ENCODE results near the gene ASMTL.
A peak's percentile ranks its signal among the peaks of the same experiment; 100 is the strongest.

Gene ASMTL

DNA sequence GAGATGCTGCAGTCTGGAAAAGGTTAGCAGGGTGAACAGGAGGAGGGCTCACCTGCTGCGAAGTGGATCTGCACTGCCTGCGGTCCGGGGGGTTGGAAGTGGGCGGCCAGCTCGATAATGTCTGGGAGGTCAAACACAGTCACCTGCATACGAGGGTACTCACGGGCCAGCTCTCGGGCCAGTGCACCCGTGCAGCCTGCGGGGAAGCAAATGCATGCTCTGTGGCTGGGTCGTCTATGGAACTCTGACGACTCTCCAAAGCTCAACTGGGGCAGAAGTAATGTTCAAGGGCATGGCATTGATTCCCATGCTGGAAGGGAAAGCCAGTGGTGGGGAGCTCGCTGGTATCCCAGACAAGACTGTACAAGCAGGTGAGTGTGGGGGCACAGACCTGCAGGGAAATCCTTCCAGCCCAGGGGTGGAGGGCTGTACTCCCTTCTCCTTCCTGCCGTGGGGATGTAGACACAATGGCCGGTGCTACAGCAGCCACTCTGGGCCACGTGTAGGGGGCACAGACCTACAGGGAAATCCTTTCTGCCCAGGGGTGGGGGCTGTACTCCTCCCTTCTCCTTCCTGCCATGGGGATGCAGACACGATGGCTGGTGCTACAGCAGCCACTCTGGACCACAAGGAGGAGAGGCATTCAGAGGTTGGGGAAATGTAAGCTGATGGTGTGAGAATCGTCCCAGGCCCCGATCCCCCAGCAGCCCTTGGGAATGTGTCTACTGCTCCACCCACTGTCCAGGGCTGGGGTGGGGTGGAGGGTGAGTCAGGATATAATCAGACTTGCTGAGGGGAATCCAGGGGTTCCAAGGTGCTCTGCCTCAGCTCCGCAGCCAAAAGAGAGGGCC lies 34.6 kb downstream of the ASMTL start:
- TF ChIP-seq GABPA (IDR thresholded peaks at IDR 0.05; ENCODE audit: low read depth) (no peak), SPI1 (IDR thresholded peaks at IDR 0.05; ENCODE audit: borderline replicate concordance, low read depth) (no peak), POLR2AphosphoS5 (IDR thresholded peaks at IDR 0.05; ENCODE audit: low read depth) (no peak; the same call in 1 of the 2 replicates)
- TF ChIP-seq, protein P1, sequence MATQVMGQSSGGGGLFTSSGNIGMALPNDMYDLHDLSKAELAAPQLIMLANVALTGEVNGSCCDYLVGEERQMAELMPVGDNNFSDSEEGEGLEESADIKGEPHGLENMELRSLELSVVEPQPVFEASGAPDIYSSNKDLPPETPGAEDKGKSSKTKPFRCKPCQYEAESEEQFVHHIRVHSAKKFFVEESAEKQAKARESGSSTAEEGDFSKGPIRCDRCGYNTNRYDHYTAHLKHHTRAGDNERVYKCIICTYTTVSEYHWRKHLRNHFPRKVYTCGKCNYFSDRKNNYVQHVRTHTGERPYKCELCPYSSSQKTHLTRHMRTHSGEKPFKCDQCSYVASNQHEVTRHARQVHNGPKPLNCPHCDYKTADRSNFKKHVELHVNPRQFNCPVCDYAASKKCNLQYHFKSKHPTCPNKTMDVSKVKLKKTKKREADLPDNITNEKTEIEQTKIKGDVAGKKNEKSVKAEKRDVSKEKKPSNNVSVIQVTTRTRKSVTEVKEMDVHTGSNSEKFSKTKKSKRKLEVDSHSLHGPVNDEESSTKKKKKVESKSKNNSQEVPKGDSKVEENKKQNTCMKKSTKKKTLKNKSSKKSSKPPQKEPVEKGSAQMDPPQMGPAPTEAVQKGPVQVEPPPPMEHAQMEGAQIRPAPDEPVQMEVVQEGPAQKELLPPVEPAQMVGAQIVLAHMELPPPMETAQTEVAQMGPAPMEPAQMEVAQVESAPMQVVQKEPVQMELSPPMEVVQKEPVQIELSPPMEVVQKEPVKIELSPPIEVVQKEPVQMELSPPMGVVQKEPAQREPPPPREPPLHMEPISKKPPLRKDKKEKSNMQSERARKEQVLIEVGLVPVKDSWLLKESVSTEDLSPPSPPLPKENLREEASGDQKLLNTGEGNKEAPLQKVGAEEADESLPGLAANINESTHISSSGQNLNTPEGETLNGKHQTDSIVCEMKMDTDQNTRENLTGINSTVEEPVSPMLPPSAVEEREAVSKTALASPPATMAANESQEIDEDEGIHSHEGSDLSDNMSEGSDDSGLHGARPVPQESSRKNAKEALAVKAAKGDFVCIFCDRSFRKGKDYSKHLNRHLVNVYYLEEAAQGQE (IDR thresholded peaks at IDR 0.05; ENCODE audit: insufficient replicate concordance, low read depth): no peak
- TF ChIP-seq, protein P2, sequence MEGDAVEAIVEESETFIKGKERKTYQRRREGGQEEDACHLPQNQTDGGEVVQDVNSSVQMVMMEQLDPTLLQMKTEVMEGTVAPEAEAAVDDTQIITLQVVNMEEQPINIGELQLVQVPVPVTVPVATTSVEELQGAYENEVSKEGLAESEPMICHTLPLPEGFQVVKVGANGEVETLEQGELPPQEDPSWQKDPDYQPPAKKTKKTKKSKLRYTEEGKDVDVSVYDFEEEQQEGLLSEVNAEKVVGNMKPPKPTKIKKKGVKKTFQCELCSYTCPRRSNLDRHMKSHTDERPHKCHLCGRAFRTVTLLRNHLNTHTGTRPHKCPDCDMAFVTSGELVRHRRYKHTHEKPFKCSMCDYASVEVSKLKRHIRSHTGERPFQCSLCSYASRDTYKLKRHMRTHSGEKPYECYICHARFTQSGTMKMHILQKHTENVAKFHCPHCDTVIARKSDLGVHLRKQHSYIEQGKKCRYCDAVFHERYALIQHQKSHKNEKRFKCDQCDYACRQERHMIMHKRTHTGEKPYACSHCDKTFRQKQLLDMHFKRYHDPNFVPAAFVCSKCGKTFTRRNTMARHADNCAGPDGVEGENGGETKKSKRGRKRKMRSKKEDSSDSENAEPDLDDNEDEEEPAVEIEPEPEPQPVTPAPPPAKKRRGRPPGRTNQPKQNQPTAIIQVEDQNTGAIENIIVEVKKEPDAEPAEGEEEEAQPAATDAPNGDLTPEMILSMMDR (IDR thresholded peaks at IDR 0.05; ENCODE audit: insufficient read depth, low read length): no peak
- DNase-seq (ENCODE audit: low read depth in 1 of 2, low spot score in 1 of 2): no peak
- Histone ChIP-seq H3K27ac (replicated peaks) (no peak overlapping the region), H3K4me3 (replicated peaks; ENCODE audit: insufficient read depth, low read length) (no peak overlapping the region), H3K27me3 (ENCODE audit: insufficient read depth, poor library complexity, severe bottlenecking) (no peaks in the 10 kb centered on the region)

- Histone ChIP-seq H3K27ac (replicated peaks) (no peak overlapping the region), H3K27me3 (ENCODE audit: insufficient read depth, poor library complexity, severe bottlenecking) (no peaks in the 10 kb centered on the region), H3K4me3 (replicated peaks; ENCODE audit: insufficient read depth, low read length) (no peak overlapping the region)
- DNase-seq (ENCODE audit: low read depth in 1 of 2, low spot score in 1 of 2): no peak
- TF ChIP-seq GABPA (IDR thresholded peaks at IDR 0.05; ENCODE audit: low read depth): no peak
- TF ChIP-seq, protein P2 (IDR thresholded peaks at IDR 0.05; ENCODE audit: insufficient read depth, low read length): no peak
- TF ChIP-seq POLR2AphosphoS5 (IDR thresholded peaks at IDR 0.05; ENCODE audit: low read depth): 0 out of 2 replicates have a peak, but pooled peaks have one; percentile 28
- TF ChIP-seq SPI1 (IDR thresholded peaks at IDR 0.05; ENCODE audit: borderline replicate concordance, low read depth): no peak
- TF ChIP-seq, protein P1 (IDR thresholded peaks at IDR 0.05; ENCODE audit: insufficient replicate concordance, low read depth): no peak
Observed at GRCh38 chrX:1416965-1417760, 35.5 kb downstream of the ASMTL start.

DNA sequence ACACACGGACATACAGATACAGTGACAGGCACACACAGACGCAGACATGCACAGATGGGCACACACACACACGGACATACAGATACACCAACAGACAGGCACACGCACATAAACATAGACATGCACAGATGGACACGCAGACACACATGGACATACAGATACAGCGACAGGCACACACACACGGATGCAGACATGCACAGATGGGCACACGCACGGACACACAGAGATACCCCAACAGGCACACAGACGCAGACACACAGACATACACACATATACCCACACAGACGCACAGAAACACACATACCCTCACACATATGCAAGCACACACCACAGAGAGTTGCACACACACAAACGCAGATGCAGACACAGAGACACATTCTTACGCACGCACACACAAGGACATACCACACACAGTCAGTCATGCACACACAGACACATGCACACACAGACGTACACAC lies 36.4 kb downstream of the ASMTL start:
- H3K27ac ChIP-seq (replicated peaks): no peak overlapping the region

More for the DNA sequence above, 36.4 kb downstream of the ASMTL start:
- Histone ChIP-seq H3K27me3 (ENCODE audit: insufficient read depth, poor library complexity, severe bottlenecking) (no peaks in the 10 kb centered on the region), H3K4me3 (replicated peaks; ENCODE audit: insufficient read depth, low read length) (no peak overlapping the region)
- TF ChIP-seq, protein P2 (IDR thresholded peaks at IDR 0.05; ENCODE audit: insufficient read depth, low read length): no peak
- TF ChIP-seq GABPA (IDR thresholded peaks at IDR 0.05; ENCODE audit: low read depth): no peak
- DNase-seq (ENCODE audit: low read depth in 1 of 2, low spot score in 1 of 2): no peak

Data from HL-60 (cell line).